LNCAP (cell line): ENCODE measurements around the gene ZNF32.

Source experiments
- CTCF ChIP-seq: fragments of 450-650 bp; IDR thresholded peaks from 2 replicates; pipeline ENCODE4 v1.5.1; 2017; ENCODE audit warnings: mild to moderate bottlenecking

The ZNF32 gene

GRCh38 chr10:43605850-43606322 is 42.8 kb downstream of the ZNF32 start:
- no peak for TF ChIP-seq CTCF

DNA sequence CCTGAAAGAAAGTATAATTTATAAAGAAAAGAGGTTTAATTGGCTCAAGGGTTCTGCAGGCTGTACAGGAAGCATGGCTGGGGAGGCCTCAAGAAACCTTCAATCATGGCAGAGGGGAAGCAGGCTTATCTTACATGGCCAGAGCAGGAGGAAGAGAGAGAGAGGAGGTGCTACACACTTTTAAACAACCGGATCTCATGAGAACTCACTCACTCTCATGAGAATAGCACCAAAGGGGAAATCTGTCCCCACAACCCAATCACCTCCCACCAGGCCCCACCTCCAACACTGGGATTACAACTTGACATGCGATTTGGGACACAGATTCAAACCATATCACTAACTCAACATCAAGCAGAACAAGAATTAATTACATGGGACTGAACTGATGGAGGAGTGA is 49.3 kb downstream of the ZNF32 start:
- TF ChIP-seq CTCF, result no peak

DNA sequence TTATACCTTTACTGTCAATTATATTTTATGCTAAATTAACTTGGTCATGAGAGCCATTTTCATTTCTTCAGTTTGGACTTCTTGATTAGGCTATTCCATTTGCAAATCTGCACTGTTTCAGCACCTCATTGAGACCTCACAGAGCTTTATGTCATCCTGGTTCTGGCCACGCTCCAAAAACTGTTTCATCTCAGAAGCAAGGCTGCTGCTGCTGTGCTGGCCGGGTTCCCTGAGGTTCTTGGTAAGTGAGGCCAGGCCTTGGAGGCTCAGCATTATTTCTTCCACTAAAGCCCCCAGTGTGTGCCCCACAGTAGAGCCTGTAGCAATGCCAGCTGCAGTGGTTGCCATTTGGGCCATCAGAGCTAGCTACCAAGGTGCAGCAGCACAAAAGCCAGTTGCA is 50.2 kb downstream of the ZNF32 start:
- TF ChIP-seq CTCF, result no peak

DNA sequence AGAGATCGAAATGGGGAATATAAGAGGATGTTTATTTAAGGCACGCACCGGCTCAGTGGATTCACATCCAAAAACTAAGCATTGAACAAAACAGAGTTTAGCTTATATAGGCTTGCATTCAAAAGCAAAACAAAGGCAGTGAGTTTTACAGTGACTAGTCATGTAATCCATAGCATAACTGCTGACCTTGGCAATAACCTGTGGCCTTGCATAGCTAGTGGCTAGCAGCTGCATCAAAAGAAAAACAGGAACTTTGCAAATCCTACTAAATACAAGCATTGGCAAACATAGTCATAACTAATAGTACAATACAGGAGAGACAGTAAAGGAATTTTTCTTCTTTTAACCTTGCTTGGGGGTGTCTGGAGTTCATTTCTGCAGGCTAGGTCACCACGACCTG is 52.1 kb downstream of the ZNF32 start:
- no peak for TF ChIP-seq CTCF

GRCh38 chr10:43595739-43596298 is 52.9 kb downstream of the ZNF32 start:
- no peak for TF ChIP-seq CTCF

GRCh38 chr10:43594944-43595589 is 53.6 kb downstream of the ZNF32 start:
- no peak for TF ChIP-seq CTCF
